DND-41 (cell line): ENCODE measurements around the gene SGMS1.

Experiments
- EZH2 ChIP-seq: IDR thresholded peaks from 3 replicates; pipeline ENCODE4 v1.6.1; 2012; ENCODE audit warnings: borderline replicate concordance, low read depth, mild to moderate bottlenecking, moderate library complexity, low read length, inconsistent platforms; ENCODE audit not compliant: severe bottlenecking
- TF ChIP-seq, protein P1 (sequence below): IDR thresholded peaks from 2 replicates; pipeline ENCODE4 v1.5.1; 2012; ENCODE audit warnings: borderline replicate concordance, low read length, moderate library complexity, mild to moderate bottlenecking; ENCODE audit not compliant: poor library complexity, severe bottlenecking; ENCODE audit errors: extremely low read depth

DNA sequence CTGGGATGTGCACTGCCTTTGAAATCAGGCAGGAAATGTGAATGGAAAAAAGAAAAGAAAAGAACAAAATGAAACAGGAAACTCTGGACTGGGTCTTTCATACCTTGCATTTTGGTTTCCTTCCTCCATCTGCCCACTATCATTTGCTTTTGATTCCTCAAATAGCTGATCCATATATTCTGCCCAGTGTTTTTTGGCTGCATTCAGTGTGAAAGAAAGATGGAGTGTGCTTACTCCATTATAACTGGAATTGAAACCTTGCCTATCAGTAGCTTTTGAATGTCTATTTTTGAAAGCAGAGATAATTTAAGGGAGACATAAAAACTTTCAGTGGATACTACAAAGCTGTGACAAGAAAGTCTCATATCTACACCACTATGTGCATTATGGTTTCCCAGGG is 308.3 kb downstream of the SGMS1 start:
- TF ChIP-seq, protein P1, sequence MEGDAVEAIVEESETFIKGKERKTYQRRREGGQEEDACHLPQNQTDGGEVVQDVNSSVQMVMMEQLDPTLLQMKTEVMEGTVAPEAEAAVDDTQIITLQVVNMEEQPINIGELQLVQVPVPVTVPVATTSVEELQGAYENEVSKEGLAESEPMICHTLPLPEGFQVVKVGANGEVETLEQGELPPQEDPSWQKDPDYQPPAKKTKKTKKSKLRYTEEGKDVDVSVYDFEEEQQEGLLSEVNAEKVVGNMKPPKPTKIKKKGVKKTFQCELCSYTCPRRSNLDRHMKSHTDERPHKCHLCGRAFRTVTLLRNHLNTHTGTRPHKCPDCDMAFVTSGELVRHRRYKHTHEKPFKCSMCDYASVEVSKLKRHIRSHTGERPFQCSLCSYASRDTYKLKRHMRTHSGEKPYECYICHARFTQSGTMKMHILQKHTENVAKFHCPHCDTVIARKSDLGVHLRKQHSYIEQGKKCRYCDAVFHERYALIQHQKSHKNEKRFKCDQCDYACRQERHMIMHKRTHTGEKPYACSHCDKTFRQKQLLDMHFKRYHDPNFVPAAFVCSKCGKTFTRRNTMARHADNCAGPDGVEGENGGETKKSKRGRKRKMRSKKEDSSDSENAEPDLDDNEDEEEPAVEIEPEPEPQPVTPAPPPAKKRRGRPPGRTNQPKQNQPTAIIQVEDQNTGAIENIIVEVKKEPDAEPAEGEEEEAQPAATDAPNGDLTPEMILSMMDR: no peak
- no peak for TF ChIP-seq EZH2
